ENCODE measurements around the gene CENPA. TPM values are rescaled to one million over a fixed set of nuclear protein-coding genes. Genes with fewer than 3 reads are reported as not detected.
A peak's percentile ranks its signal among the peaks of the same experiment; 100 is the strongest.
"Not testable (repeated sequence)": the region's sequence is repeated elsewhere in the genome, so short reads cannot be mapped to it uniquely, and the experiment has no call there.

The CENPA gene
- polyA plus RNA-seq, 2 donors, result 3.6 to 5.4 TPM

DNA sequence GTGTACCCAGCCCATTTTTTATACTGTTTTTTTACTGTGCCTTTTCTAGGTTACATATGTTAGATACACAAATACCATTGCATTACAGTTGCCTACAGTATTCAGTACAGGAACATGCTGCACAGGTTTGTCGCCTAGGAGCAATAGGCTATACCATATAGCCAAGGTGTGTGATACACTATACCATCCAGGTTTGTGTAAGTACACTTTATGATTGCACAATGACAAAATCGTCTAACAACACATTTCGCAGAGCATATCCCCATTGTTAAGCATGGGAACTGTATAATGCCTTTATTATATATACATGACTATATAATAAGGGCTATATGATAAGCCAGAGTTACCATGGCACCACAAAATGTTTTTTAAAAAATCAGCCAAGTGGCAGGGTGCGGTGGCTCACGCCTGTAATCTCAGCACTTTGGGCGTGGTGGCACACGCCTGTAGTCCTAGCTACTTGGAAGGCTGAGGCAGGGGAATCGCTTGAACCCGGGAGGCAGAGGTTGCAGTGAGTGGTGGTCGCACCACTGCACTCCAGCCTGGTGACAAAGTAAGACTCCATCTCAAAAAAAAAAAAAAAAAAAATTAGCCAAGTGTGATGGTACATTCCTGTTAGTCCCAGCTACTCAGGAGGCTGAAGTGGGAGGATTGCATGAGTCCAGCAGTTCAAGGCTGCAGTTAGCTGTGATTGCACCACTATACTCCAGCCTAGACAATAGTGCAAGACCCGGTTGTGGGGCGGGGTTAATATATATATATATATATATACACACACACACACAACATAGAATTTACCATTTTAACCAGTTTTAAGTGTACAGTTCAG lies 2.8 kb upstream of the CENPA start:
- WGBS, 2 donors, result 53 to 59% methylated on average over 12 of the region's 12 CpGs

GRCh38 chr2:26784570-26785234 lies 1.2 kb upstream of the CENPA start:
- Histone ChIP-seq H3K27me3 (ENCODE audit: control insufficient read depth in 1 of 2, insufficient read depth in 2 of 2, low read length in 2 of 2) (no peaks in the 10 kb centered on the region), H3K27ac (ENCODE audit: low read depth in 2 of 2, low read length in 1 of 2) (no peak overlapping the region), H3K36me3 (ENCODE audit: control insufficient read depth in 2 of 2, insufficient read depth in 2 of 2, low read length in 1 of 2) (peaks cover 6 to 8% of the 10 kb centered on the region in 2 donors), H3K4me1 (ENCODE audit: control insufficient read depth in 2 of 2, insufficient read depth in 2 of 2, low read length in 1 of 2) (peaks cover 0 to 2% of the 10 kb centered on the region in 2 donors), H3K4me3 (ENCODE audit: low read depth in 1 of 2, low read length in 2 of 2) (no peak overlapping the region), H3K9me3 (ENCODE audit: control insufficient read depth in 2 of 2, insufficient read depth in 1 of 2, low read depth in 1 of 2, low read length in 1 of 2) (no peaks in the 10 kb centered on the region)
- 90 to 93% methylated on average over 19 of the region's 19 CpGs for WGBS, 2 donors

More for the DNA sequence above, 2.8 kb upstream of the CENPA start:
- Histone ChIP-seq H3K36me3 (ENCODE audit: control insufficient read depth in 2 of 2, insufficient read depth in 2 of 2, low read length in 1 of 2) (peaks cover 12 to 20% of the 10 kb centered on the region in 2 donors), H3K4me1 (ENCODE audit: control insufficient read depth in 2 of 2, insufficient read depth in 2 of 2, low read length in 1 of 2) (peaks cover 0 to 2% of the 10 kb centered on the region in 2 donors), H3K27me3 (ENCODE audit: control insufficient read depth in 1 of 2, insufficient read depth in 2 of 2, low read length in 2 of 2) (no peaks in the 10 kb centered on the region), H3K4me3 (ENCODE audit: low read depth in 1 of 2, low read length in 2 of 2) (no peak overlapping the region), H3K27ac (ENCODE audit: low read depth in 2 of 2, low read length in 1 of 2) (peak overlapping the region in 1 of 2 donors; percentile 8), H3K9me3 (ENCODE audit: control insufficient read depth in 2 of 2, insufficient read depth in 1 of 2, low read depth in 1 of 2, low read length in 1 of 2) (no peaks in the 10 kb centered on the region)

- Histone ChIP-seq H3K27ac (ENCODE audit: low read depth in 2 of 2, low read length in 1 of 2) (peak overlapping the region in 1 of 2 donors; percentile 26), H3K4me1 (ENCODE audit: control insufficient read depth in 2 of 2, insufficient read depth in 2 of 2, low read length in 1 of 2) (no peaks in the 10 kb centered on the region), H3K9me3 (ENCODE audit: control insufficient read depth in 2 of 2, insufficient read depth in 1 of 2, low read depth in 1 of 2, low read length in 1 of 2) (no peaks in the 10 kb centered on the region), H3K36me3 (ENCODE audit: control insufficient read depth in 2 of 2, insufficient read depth in 2 of 2, low read length in 1 of 2) (no peaks in the 10 kb centered on the region), H3K4me3 (ENCODE audit: low read depth in 1 of 2, low read length in 2 of 2) (peak overlapping the region; percentile 53 to 74), H3K27me3 (ENCODE audit: control insufficient read depth in 1 of 2, insufficient read depth in 2 of 2, low read length in 2 of 2) (no peaks in the 10 kb centered on the region)
- WGBS, 2 donors, result 4 to 7% methylated on average over 38 to 55 of the region's 55 CpGs
Measured at GRCh38 chr2:26786207-26787028, 562 bp downstream of the CENPA start.

- no peak overlapping the region for H3K27ac ChIP-seq (ENCODE audit: low read depth in 2 of 2, low read length in 1 of 2)
- no peak overlapping the region for H3K4me3 ChIP-seq (ENCODE audit: low read depth in 1 of 2, low read length in 2 of 2)
- no peaks in the 10 kb centered on the region for H3K36me3 ChIP-seq (ENCODE audit: control insufficient read depth in 2 of 2, insufficient read depth in 2 of 2, low read length in 1 of 2)
- H3K4me1 ChIP-seq (ENCODE audit: control insufficient read depth in 2 of 2, insufficient read depth in 2 of 2, low read length in 1 of 2), result peaks cover 0 to 2% of the 10 kb centered on the region in 2 donors
- WGBS, 2 donors, result 76 to 92% methylated on average over 3 of the region's 3 CpGs
- H3K9me3 ChIP-seq (ENCODE audit: control insufficient read depth in 2 of 2, insufficient read depth in 1 of 2, low read depth in 1 of 2, low read length in 1 of 2), result no peaks in the 10 kb centered on the region
- H3K27me3 ChIP-seq (ENCODE audit: control insufficient read depth in 1 of 2, insufficient read depth in 2 of 2, low read length in 2 of 2), result no peaks in the 10 kb centered on the region
Measured at GRCh38 chr2:26792720-26793119, 6.9 kb downstream of the CENPA start.

DNA sequence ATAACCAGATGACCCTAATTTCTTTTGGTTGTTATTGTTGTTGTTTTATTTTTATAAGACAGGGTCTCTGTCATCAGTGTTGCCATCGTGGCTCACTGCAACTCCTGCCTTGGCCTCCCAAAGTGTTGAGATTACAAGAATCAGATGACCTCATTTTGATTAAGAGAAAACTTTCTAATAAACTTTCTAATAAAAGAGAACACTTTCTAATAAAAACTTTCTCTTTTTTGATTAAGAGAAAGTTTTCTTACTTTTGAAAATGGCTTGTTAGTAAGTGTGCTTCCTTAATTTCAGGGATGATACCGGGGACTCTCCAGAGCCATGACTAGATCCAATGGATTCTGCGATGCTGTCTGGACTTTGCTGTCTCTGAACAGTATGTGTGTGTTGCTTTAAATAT lies 7.7 kb downstream of the CENPA start:
- Histone ChIP-seq H3K4me1 (ENCODE audit: control insufficient read depth in 2 of 2, insufficient read depth in 2 of 2, low read length in 1 of 2) (peaks cover 0 to 2% of the 10 kb centered on the region in 2 donors), H3K27ac (ENCODE audit: low read depth in 2 of 2, low read length in 1 of 2) (no peak overlapping the region), H3K27me3 (ENCODE audit: control insufficient read depth in 1 of 2, insufficient read depth in 2 of 2, low read length in 2 of 2) (no peaks in the 10 kb centered on the region), H3K36me3 (ENCODE audit: control insufficient read depth in 2 of 2, insufficient read depth in 2 of 2, low read length in 1 of 2) (no peaks in the 10 kb centered on the region), H3K9me3 (ENCODE audit: control insufficient read depth in 2 of 2, insufficient read depth in 1 of 2, low read depth in 1 of 2, low read length in 1 of 2) (no peaks in the 10 kb centered on the region), H3K4me3 (ENCODE audit: low read depth in 1 of 2, low read length in 2 of 2) (no peak overlapping the region)
- 96 to 98% methylated on average over 3 of the region's 3 CpGs for WGBS, 2 donors

- not testable (repeated sequence) for H3K36me3 ChIP-seq (ENCODE audit: control insufficient read depth in 2 of 2, insufficient read depth in 2 of 2, low read length in 1 of 2); H3K9me3 ChIP-seq (ENCODE audit: control insufficient read depth in 2 of 2, insufficient read depth in 1 of 2, low read depth in 1 of 2, low read length in 1 of 2); H3K4me3 ChIP-seq (ENCODE audit: low read depth in 1 of 2, low read length in 2 of 2); H3K4me1 ChIP-seq (ENCODE audit: control insufficient read depth in 2 of 2, insufficient read depth in 2 of 2, low read length in 1 of 2); H3K27me3 ChIP-seq (ENCODE audit: control insufficient read depth in 1 of 2, insufficient read depth in 2 of 2, low read length in 2 of 2); H3K27ac ChIP-seq (ENCODE audit: low read depth in 2 of 2, low read length in 1 of 2)
- 95 to 96% methylated on average over 17 of the region's 17 CpGs for WGBS, 2 donors
Measured at GRCh38 chr2:26795135-26795534, 9.3 kb downstream of the CENPA start.

DNA sequence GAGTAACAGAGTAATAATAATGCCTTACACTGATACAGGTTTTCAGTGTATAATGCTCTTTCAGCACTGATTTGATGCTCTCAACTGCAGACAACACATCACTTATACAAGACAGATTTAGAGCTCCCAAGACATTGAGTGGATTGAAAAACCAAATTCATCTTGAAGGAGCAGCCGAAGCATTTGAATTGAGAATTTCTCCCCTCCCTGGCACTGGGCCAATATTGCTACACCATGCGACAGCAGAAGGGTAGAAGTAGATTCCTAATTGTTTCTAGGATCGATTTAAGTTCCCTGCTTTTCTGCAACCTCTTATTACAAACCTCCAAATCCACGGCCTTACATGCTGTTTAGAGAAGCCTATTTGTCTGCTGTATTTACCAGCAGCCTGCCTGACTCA lies 15.5 kb downstream of the CENPA start:
- H3K27me3 ChIP-seq (ENCODE audit: control insufficient read depth in 1 of 2, insufficient read depth in 2 of 2, low read length in 2 of 2), result no peaks in the 10 kb centered on the region
- H3K4me1 ChIP-seq (ENCODE audit: control insufficient read depth in 2 of 2, insufficient read depth in 2 of 2, low read length in 1 of 2), result no peaks in the 10 kb centered on the region
- WGBS, 2 donors, result 74 to 85% methylated on average over 4 of the region's 4 CpGs
- no peak overlapping the region for H3K27ac ChIP-seq (ENCODE audit: low read depth in 2 of 2, low read length in 1 of 2)
- H3K4me3 ChIP-seq (ENCODE audit: low read depth in 1 of 2, low read length in 2 of 2), result no peak overlapping the region
- H3K36me3 ChIP-seq (ENCODE audit: control insufficient read depth in 2 of 2, insufficient read depth in 2 of 2, low read length in 1 of 2), result no peaks in the 10 kb centered on the region
- H3K9me3 ChIP-seq (ENCODE audit: control insufficient read depth in 2 of 2, insufficient read depth in 1 of 2, low read depth in 1 of 2, low read length in 1 of 2), result no peaks in the 10 kb centered on the region

GRCh38 chr2:26801796-26802195 lies 15.9 kb downstream of the CENPA start:
- H3K9me3 ChIP-seq (ENCODE audit: control insufficient read depth in 2 of 2, insufficient read depth in 1 of 2, low read depth in 1 of 2, low read length in 1 of 2), result no peaks in the 10 kb centered on the region
- 93 to 95% methylated on average over 7 of the region's 7 CpGs for WGBS, 2 donors
- H3K4me1 ChIP-seq (ENCODE audit: control insufficient read depth in 2 of 2, insufficient read depth in 2 of 2, low read length in 1 of 2), result no peaks in the 10 kb centered on the region
- H3K27ac ChIP-seq (ENCODE audit: low read depth in 2 of 2, low read length in 1 of 2), result no peak overlapping the region
- no peaks in the 10 kb centered on the region for H3K36me3 ChIP-seq (ENCODE audit: control insufficient read depth in 2 of 2, insufficient read depth in 2 of 2, low read length in 1 of 2)
- H3K27me3 ChIP-seq (ENCODE audit: control insufficient read depth in 1 of 2, insufficient read depth in 2 of 2, low read length in 2 of 2), result no peaks in the 10 kb centered on the region
- no peak overlapping the region for H3K4me3 ChIP-seq (ENCODE audit: low read depth in 1 of 2, low read length in 2 of 2)

GRCh38 chr2:26805241-26805676 lies 19.4 kb downstream of the CENPA start:
- H3K4me1 ChIP-seq (ENCODE audit: control insufficient read depth in 2 of 2, insufficient read depth in 2 of 2, low read length in 1 of 2), result no peaks in the 10 kb centered on the region
- no peak overlapping the region for H3K4me3 ChIP-seq (ENCODE audit: low read depth in 1 of 2, low read length in 2 of 2)
- H3K9me3 ChIP-seq (ENCODE audit: control insufficient read depth in 2 of 2, insufficient read depth in 1 of 2, low read depth in 1 of 2, low read length in 1 of 2), result no peaks in the 10 kb centered on the region
- no peaks in the 10 kb centered on the region for H3K27me3 ChIP-seq (ENCODE audit: control insufficient read depth in 1 of 2, insufficient read depth in 2 of 2, low read length in 2 of 2)
- WGBS, 2 donors, result 55 to 59% methylated on average over 5 of the region's 5 CpGs
- H3K27ac ChIP-seq (ENCODE audit: low read depth in 2 of 2, low read length in 1 of 2), result no peak overlapping the region
- no peaks in the 10 kb centered on the region for H3K36me3 ChIP-seq (ENCODE audit: control insufficient read depth in 2 of 2, insufficient read depth in 2 of 2, low read length in 1 of 2)

Measured in esophagus (tissue), 2 donors.